ENCODE data around the gene OR4K5. TPM values are rescaled to one million over a fixed set of nuclear protein-coding genes. Genes with fewer than 3 reads are reported as not detected.

OR4K5 gene
- polyA plus RNA-seq, 4 donors = not detected

- H3K4me3 ChIP-seq (ENCODE audit: low read depth in 1 of 3, low read length in 3 of 3) = no peak overlapping the region
- FAIRE-seq = no peak
- 52 to 59% (median 55%) methylated on average over 3 of the region's 3 CpGs for WGBS, 3 donors
- no peaks in the 10 kb centered on the region for H3K27me3 ChIP-seq (ENCODE audit: control insufficient read depth in 3 of 3, insufficient read depth in 3 of 3, low read length in 3 of 3)
- no peak overlapping the region for H3K27ac ChIP-seq (ENCODE audit: low read depth in 1 of 3, low read length in 2 of 3)
- no peaks in the 10 kb centered on the region for H3K4me1 ChIP-seq (ENCODE audit: control insufficient read depth in 3 of 3, insufficient read depth in 2 of 3, low read depth in 1 of 3, low read length in 2 of 3)
- no peaks in the 10 kb centered on the region for H3K36me3 ChIP-seq (ENCODE audit: control insufficient read depth in 3 of 3, insufficient read depth in 2 of 3, low read depth in 1 of 3, low read length in 3 of 3)
- no peak for DNase-seq
- peaks cover 2 to 10% of the 10 kb centered on the region in 2 donors for H3K9me3 ChIP-seq (ENCODE audit: control insufficient read depth in 2 of 2, insufficient read depth in 1 of 2, low read depth in 1 of 2, low read length in 1 of 2)
Observed at GRCh38 chr14:19911114-19911513, 9.3 kb upstream of the OR4K5 start.

GRCh38 chr14:19917243-19917642, 3.2 kb upstream of the OR4K5 start:
- Histone ChIP-seq H3K9me3 (ENCODE audit: control insufficient read depth in 2 of 2, insufficient read depth in 1 of 2, low read depth in 1 of 2, low read length in 1 of 2) (peaks cover 2 to 7% of the 10 kb centered on the region in 2 donors), H3K36me3 (ENCODE audit: control insufficient read depth in 3 of 3, insufficient read depth in 2 of 3, low read depth in 1 of 3, low read length in 3 of 3) (no peaks in the 10 kb centered on the region), H3K27ac (ENCODE audit: low read depth in 1 of 3, low read length in 2 of 3) (no peak overlapping the region), H3K27me3 (ENCODE audit: control insufficient read depth in 3 of 3, insufficient read depth in 3 of 3, low read length in 3 of 3) (no peaks in the 10 kb centered on the region), H3K4me1 (ENCODE audit: control insufficient read depth in 3 of 3, insufficient read depth in 2 of 3, low read depth in 1 of 3, low read length in 2 of 3) (no peaks in the 10 kb centered on the region), H3K4me3 (ENCODE audit: low read depth in 1 of 3, low read length in 3 of 3) (no peak overlapping the region)
- FAIRE-seq = no peak
- DNase-seq = no peak
- 67 to 69% (median 68%) methylated on average over 3 of the region's 3 CpGs for WGBS, 3 donors

GRCh38 chr14:19917955-19918518, 2.4 kb upstream of the OR4K5 start:
- Histone ChIP-seq H3K36me3 (ENCODE audit: control insufficient read depth in 3 of 3, insufficient read depth in 2 of 3, low read depth in 1 of 3, low read length in 3 of 3) (no peaks in the 10 kb centered on the region), H3K4me1 (ENCODE audit: control insufficient read depth in 3 of 3, insufficient read depth in 2 of 3, low read depth in 1 of 3, low read length in 2 of 3) (no peaks in the 10 kb centered on the region), H3K9me3 (ENCODE audit: control insufficient read depth in 2 of 2, insufficient read depth in 1 of 2, low read depth in 1 of 2, low read length in 1 of 2) (peaks cover 3 to 7% of the 10 kb centered on the region in 2 donors), H3K4me3 (ENCODE audit: low read depth in 1 of 3, low read length in 3 of 3) (no peak overlapping the region), H3K27ac (ENCODE audit: low read depth in 1 of 3, low read length in 2 of 3) (no peak overlapping the region), H3K27me3 (ENCODE audit: control insufficient read depth in 3 of 3, insufficient read depth in 3 of 3, low read length in 3 of 3) (no peaks in the 10 kb centered on the region)
- FAIRE-seq = no peak
- DNase-seq = no peak
- 44 to 55% (median 55%) methylated on average over 1 of the region's 1 CpG for WGBS, 3 donors

- Histone ChIP-seq H3K27me3 (ENCODE audit: control insufficient read depth in 3 of 3, insufficient read depth in 3 of 3, low read length in 3 of 3) (no peaks in the 10 kb centered on the region), H3K36me3 (ENCODE audit: control insufficient read depth in 3 of 3, insufficient read depth in 2 of 3, low read depth in 1 of 3, low read length in 3 of 3) (no peaks in the 10 kb centered on the region), H3K4me1 (ENCODE audit: control insufficient read depth in 3 of 3, insufficient read depth in 2 of 3, low read depth in 1 of 3, low read length in 2 of 3) (no peaks in the 10 kb centered on the region), H3K27ac (ENCODE audit: low read depth in 1 of 3, low read length in 2 of 3) (no peak overlapping the region), H3K4me3 (ENCODE audit: low read depth in 1 of 3, low read length in 3 of 3) (no peak overlapping the region), H3K9me3 (ENCODE audit: control insufficient read depth in 2 of 2, insufficient read depth in 1 of 2, low read depth in 1 of 2, low read length in 1 of 2) (peaks cover 3 to 7% of the 10 kb centered on the region in 2 donors)
- FAIRE-seq = no peak
- DNase-seq = no peak
- WGBS, 3 donors = 34 to 50% (median 49%) methylated on average over 4 of the region's 4 CpGs
Observed at GRCh38 chr14:19918553-19919264, 1.7 kb upstream of the OR4K5 start.

GRCh38 chr14:19930617-19931016, 10.2 kb downstream of the OR4K5 start, which contains the start of gene OR4K1:
TSS of gene OR4K1 (plus strand) at chr14:19930917. CDS start at chr14:19935667, 4,750 bp downstream.
- Histone ChIP-seq H3K27ac (ENCODE audit: low read depth in 1 of 3, low read length in 2 of 3) (no peak within 1 kb of the TSS), H3K9me3 (ENCODE audit: control insufficient read depth in 2 of 2, insufficient read depth in 1 of 2, low read depth in 1 of 2, low read length in 1 of 2) (peaks cover 0 to 10% of the 10 kb centered on the region in 2 donors), H3K4me1 (ENCODE audit: control insufficient read depth in 3 of 3, insufficient read depth in 2 of 3, low read depth in 1 of 3, low read length in 2 of 3) (no peaks in the 10 kb centered on the region), H3K4me3 (ENCODE audit: low read depth in 1 of 3, low read length in 3 of 3) (no peak within 1 kb of the TSS), H3K27me3 (ENCODE audit: control insufficient read depth in 3 of 3, insufficient read depth in 3 of 3, low read length in 3 of 3) (no peaks in the 10 kb centered on the region), H3K36me3 (ENCODE audit: control insufficient read depth in 3 of 3, insufficient read depth in 2 of 3, low read depth in 1 of 3, low read length in 3 of 3) (no peaks in the 10 kb centered on the region)
- FAIRE-seq (no peak), DNase-seq (no peak)
- WGBS, 3 donors = 57 to 70% (median 58%) methylated on average over 3 of the region's 3 CpGs

- no peak overlapping the region for H3K4me3 ChIP-seq (ENCODE audit: low read depth in 1 of 3, low read length in 3 of 3)
- no peak for FAIRE-seq
- no peaks in the 10 kb centered on the region for H3K4me1 ChIP-seq (ENCODE audit: control insufficient read depth in 3 of 3, insufficient read depth in 2 of 3, low read depth in 1 of 3, low read length in 2 of 3)
- no peak overlapping the region for H3K27ac ChIP-seq (ENCODE audit: low read depth in 1 of 3, low read length in 2 of 3)
- H3K36me3 ChIP-seq (ENCODE audit: control insufficient read depth in 3 of 3, insufficient read depth in 2 of 3, low read depth in 1 of 3, low read length in 3 of 3) = no peaks in the 10 kb centered on the region
- WGBS, 3 donors = 81 to 92% (median 92%) methylated on average over 1 of the region's 1 CpG
- H3K9me3 ChIP-seq (ENCODE audit: control insufficient read depth in 2 of 2, insufficient read depth in 1 of 2, low read depth in 1 of 2, low read length in 1 of 2) = peaks cover 0 to 7% of the 10 kb centered on the region in 2 donors
- H3K27me3 ChIP-seq (ENCODE audit: control insufficient read depth in 3 of 3, insufficient read depth in 3 of 3, low read length in 3 of 3) = no peaks in the 10 kb centered on the region
- DNase-seq = no peak
Observed at GRCh38 chr14:19941668-19942067, 21.3 kb downstream of the OR4K5 start.

GRCh38 chr14:19947413-19948090, 27.1 kb downstream of the OR4K5 start:
- Histone ChIP-seq H3K9me3 (ENCODE audit: control insufficient read depth in 2 of 2, insufficient read depth in 1 of 2, low read depth in 1 of 2, low read length in 1 of 2) (peaks cover 0 to 4% of the 10 kb centered on the region in 2 donors), H3K36me3 (ENCODE audit: control insufficient read depth in 3 of 3, insufficient read depth in 2 of 3, low read depth in 1 of 3, low read length in 3 of 3) (no peaks in the 10 kb centered on the region), H3K4me1 (ENCODE audit: control insufficient read depth in 3 of 3, insufficient read depth in 2 of 3, low read depth in 1 of 3, low read length in 2 of 3) (no peaks in the 10 kb centered on the region), H3K4me3 (ENCODE audit: low read depth in 1 of 3, low read length in 3 of 3) (no peak overlapping the region), H3K27ac (ENCODE audit: low read depth in 1 of 3, low read length in 2 of 3) (no peak overlapping the region), H3K27me3 (ENCODE audit: control insufficient read depth in 3 of 3, insufficient read depth in 3 of 3, low read length in 3 of 3) (no peaks in the 10 kb centered on the region)
- FAIRE-seq (no peak), DNase-seq (no peak)
- 72 to 82% (median 73%) methylated on average over 3 of the region's 3 CpGs for WGBS, 3 donors

GRCh38 chr14:19949218-19949617, 28.8 kb downstream of the OR4K5 start:
- Histone ChIP-seq H3K36me3 (ENCODE audit: control insufficient read depth in 3 of 3, insufficient read depth in 2 of 3, low read depth in 1 of 3, low read length in 3 of 3) (no peaks in the 10 kb centered on the region), H3K27me3 (ENCODE audit: control insufficient read depth in 3 of 3, insufficient read depth in 3 of 3, low read length in 3 of 3) (no peaks in the 10 kb centered on the region), H3K4me3 (ENCODE audit: low read depth in 1 of 3, low read length in 3 of 3) (no peak overlapping the region), H3K27ac (ENCODE audit: low read depth in 1 of 3, low read length in 2 of 3) (no peak overlapping the region), H3K4me1 (ENCODE audit: control insufficient read depth in 3 of 3, insufficient read depth in 2 of 3, low read depth in 1 of 3, low read length in 2 of 3) (no peaks in the 10 kb centered on the region), H3K9me3 (ENCODE audit: control insufficient read depth in 2 of 2, insufficient read depth in 1 of 2, low read depth in 1 of 2, low read length in 1 of 2) (peaks cover 0 to 4% of the 10 kb centered on the region in 2 donors)
- 75 to 86% (median 76%) methylated on average over 2 of the region's 2 CpGs for WGBS, 3 donors
- FAIRE-seq (no peak), DNase-seq (no peak)

Data from small intestine (tissue), 7 donors.